Measurements from ENCODE around the gene LOXL1.

Gene LOXL1, protein sequence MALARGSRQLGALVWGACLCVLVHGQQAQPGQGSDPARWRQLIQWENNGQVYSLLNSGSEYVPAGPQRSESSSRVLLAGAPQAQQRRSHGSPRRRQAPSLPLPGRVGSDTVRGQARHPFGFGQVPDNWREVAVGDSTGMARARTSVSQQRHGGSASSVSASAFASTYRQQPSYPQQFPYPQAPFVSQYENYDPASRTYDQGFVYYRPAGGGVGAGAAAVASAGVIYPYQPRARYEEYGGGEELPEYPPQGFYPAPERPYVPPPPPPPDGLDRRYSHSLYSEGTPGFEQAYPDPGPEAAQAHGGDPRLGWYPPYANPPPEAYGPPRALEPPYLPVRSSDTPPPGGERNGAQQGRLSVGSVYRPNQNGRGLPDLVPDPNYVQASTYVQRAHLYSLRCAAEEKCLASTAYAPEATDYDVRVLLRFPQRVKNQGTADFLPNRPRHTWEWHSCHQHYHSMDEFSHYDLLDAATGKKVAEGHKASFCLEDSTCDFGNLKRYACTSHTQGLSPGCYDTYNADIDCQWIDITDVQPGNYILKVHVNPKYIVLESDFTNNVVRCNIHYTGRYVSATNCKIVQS

DNA sequence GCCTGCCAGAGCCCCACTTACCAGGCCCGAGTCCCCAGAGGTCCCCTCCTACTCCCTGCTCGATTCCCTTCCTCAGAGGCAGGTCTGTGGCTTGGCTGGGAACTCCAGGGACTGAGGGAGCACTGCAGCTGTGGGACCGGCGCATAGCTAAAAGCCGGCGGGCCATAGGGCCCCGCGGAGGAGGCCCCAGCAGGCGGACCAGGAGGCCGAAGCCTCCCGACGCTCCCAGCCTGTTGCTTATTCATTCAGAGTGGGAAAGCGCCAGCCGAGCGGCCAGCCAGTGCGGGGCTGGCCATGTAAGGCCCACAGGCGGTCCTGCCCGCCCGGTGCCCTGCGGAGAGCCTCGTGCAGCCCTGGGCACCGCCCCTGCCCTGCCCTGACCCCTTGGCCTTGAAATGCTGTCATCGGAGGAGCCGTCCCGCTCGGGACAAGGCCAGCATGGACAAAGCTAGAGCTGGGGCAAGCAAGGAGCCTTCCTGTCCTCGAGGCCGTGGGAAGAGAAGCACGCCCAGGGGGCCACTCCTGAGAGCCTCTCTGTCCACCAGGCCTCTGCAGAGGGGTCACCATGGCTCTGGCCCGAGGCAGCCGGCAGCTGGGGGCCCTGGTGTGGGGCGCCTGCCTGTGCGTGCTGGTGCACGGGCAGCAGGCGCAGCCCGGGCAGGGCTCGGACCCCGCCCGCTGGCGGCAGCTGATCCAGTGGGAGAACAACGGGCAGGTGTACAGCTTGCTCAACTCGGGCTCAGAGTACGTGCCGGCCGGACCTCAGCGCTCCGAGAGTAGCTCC is at the start of gene LOXL1:
Gene LOXL1 (plus strand): TSS at position 244 of the 784 bp plus-strand sequence. CDS start 322 bp downstream, at position 566.
- no peak for DNase-seq

DNA sequence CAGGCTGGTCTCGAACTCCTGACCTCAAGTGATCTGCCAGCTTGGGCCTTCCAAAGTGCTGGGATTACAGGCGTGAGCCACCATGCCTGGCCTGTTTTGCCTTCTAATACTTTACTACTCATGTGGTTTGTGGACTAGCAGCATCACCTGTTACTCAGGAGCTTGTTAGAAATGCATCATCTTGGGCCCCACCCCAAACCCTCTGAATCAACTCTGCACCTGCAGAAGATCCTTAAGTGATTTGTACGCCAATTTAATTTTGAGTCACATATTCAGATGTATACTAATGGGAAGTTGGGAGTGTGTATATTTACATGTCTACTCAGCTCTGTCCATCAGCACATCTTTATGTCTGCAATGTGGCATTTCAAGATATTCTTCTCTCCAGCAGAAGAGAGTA is 46.8 kb upstream of the LOXL1 start:
- no peak for DNase-seq

DNA sequence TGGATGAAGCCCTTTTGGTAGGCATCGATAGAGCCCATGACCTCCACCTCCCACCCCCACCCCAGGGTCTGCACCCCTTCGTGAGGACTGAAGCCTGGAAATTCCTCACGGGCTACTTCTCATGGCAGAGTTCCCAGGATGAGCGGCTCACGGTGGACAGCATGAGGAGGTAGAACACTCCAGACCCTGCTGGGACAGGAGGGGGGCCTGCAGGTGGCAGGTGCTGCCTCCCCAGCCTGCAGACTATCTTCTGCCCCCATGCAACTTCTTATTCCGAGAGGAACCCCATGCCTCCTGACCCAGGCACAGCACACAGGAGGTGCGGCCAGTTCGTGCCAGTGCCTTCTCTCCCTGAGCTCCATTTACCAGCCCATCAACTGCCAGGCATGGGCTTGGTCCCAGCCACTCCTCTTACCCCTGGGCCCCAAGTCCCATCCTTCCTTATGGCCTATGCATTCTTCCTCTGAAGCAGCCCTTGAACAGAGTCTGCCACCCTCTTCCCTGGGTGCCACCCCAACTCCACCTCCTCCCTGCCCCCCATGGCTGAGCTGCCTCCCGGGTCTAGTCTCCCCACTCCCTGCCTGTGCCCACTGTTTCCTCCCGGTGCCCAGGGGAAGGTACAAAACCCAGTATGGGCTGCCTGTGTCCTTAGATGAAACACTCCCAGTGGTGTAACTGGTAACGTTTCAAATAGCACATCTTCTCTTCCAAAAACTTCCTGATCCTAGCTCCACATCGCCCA is 44.5 kb upstream of the LOXL1 start:
- DNase-seq = no peak

DNA sequence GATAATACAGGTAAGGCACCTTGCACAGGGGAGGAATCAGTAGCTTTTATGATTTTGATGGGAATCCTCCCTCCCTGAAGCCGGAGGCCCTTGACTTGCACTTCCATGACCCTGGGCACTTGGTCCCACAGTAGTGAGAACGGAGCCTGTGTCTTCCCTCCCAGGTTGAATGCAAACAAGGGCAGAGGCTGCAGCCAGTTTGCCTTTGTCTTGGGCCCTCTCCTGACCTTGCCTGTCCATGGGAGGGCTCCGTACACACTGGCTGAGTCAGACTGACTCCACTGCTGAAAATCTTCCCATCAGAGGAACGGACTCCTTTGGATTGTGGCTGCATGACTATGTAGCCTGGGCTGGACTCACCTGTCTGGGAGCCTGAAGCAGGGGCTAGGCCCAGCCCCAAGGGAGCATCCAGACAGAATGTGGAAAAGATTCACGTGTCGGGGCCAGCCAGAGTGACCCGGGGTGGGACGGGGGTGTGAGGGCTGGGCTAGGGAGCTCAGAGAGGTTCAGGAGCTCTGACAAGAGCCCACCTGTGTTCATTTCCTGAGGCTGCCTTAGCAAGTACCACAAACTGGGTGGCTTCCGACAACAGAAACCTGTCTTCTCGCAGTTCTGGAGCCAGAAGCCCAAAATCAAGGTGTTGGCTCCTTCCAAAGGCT is 43.4 kb upstream of the LOXL1 start:
- DNase-seq = no peak

DNA sequence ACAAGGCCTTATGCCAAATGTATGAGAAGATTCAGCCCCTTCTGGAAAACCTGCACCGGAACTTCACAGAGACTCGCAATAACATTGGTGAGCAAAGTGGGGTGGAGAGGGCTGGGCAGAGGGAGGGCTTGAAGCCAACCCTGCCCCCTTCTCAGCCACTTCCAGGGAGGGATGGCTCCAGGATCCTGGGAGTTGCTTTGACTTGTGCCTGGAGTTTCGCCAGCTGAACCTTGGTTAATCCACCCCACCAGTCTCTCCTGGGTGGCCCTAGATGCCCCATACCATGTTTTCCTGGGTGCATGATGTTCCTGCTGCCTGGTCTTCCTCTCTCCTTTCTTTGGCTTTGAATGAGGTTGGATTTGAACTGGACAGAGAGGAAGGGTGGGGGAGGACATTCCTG is 42.1 kb upstream of the LOXL1 start:
- DNase-seq = no peak

DNA sequence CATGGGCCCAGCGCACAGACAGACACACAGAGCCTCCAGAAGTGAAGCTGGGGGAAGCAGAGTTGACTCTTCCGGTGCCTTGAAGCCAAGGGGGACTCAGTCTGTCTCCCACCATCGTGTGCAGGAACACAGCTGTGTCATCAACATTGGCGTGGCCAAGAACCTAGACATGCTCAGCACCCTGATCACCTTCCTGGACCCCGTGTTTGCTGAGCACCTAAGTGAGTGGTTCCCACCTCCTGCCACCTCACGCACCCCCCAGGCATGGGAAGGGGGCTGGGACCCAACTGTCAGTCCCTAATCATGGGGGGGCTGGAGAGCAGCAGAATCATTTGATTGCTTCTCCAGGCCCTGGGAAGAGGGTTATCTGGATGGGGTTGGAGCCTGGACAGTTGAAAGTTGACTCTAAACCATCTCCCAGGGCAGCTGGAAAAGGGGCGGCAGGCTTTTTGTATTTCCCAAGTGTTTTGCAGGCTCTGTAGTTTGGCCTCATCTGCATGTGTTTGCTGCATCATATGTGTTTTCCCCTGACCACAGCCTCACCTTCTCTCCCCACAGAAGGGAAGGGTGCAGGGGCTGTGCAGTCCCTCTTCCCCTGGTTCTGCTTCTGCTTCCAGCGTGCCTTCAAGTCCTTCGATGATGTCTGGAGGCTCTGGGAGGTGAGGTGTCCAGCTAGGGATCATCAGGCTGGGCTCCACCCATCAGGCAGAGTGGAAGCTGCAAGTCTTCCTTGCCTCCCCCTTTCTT is 40.1 kb upstream of the LOXL1 start:
- no peak for DNase-seq

DNA sequence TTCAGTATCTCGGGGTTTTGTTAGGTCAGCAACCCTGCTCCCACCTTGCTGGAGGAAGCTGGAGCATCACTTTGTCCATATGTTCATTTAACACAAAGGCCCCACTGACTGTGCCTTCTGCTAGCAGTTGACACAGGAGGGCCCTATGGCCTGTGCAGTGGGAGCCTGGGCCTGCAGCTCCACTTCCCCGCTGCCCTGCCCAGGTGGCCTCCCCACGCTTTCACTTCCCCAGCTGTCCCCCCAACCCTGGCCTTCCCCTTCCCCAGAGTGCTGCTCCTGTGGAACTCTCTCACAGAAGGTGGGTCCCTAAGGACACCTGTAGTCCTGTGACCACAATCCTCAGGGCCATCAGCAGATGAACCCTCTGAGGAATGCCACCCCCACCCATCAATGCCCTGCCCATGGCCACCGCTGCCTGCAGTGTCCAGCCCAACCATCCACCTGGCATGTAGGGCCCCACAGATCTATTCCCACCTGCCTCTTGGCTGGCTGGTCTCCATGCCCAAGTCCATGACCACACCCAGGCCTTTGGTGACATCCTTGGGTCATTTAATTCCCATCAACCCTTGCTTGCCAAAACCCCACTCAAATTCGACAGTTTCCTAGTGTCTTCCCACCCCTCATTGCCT is 39.4 kb upstream of the LOXL1 start:
- no peak for DNase-seq

DNA sequence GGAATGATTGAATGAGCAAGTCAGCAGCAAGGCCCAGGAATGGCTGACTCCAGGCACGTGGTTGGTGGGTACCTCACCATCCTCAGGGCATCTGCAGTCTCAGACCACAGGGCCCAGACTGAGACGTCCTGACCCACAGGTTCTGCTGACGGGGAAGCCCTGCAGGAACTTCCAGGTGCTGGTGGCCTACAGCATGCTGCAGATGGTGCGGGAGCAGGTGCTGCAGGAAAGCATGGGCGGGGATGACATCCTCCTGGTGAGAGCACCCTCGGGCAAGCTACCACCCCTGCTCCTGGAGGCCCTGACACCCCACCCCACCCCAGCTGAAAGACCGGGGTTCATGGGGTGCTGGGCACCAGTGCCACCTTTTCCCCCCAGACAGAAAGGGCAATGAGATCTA is 38.8 kb upstream of the LOXL1 start:
- DNase-seq = no peak

DNA sequence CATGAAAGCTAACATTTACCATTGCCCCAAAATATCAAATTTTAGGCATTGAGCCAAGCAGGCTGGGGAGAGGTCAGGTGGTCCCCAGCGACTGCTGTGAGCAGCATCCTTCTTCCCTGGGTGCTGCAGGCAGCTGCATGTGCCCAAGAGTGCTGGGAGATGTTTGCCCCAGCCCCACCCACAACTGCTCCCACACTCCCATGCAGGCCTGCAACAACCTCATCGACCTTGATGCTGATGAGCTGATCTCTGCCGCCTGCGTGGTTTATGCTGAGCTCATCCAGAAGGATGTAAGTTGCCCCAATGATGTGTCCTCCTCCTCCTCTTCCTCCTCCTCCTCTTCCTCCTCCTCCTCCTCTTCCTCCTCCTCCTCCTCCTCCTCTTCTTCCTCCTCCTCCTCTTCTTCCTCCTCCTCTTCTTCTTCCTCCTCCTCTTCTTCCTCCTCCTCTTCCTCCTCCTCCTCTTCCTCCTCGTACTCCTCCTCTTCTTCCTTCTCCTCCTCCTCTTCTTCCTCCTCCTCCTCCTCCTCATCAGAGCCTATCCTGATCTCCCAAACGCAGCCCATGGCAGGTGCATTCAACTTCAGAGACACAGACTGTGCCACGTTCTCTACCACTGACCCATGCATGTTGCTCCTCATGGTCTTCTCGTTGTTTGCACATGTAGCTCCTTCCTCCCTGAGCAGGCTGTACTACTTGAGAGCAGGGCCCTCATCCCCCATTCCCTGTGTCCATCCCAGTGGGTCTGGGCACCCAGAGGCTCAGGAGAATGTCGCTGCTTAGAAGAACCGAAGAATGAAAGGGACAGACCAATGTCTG is 37.8 kb upstream of the LOXL1 start:
- no peak for DNase-seq

DNA sequence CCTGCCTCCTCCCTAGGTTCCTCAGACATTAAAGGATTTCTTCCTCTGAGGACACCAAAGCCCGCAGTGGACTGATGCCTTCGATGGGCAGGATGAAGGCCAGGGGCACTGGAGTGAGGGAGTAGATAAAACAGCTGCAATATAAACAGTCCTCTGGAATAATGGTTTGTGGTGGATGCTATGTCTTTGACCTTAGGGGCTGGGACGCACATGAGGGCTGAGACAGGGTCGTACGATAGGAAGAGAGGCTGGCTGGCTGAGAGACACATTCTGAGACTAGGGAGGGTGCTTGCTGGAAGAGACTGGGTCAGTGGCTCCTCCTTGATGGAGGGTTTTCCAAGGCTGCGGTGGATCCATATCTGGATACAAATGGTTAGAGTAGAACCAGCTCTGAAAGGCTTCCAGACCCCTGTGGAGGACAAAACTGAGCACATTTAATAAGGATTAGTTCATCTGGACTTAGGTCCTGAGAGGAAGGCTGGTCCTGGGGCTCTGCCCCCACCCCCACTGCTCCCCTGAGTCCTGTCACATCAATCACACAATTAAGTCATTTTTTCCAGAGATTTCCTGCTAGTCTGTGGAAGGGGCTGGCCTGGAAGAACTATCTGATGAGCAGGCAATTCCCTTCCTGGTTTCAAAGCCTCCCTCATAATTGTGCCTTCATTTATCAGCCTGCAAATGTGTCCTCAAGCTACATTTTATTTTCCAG is 37.1 kb upstream of the LOXL1 start:
- DNase-seq = no peak

DNA sequence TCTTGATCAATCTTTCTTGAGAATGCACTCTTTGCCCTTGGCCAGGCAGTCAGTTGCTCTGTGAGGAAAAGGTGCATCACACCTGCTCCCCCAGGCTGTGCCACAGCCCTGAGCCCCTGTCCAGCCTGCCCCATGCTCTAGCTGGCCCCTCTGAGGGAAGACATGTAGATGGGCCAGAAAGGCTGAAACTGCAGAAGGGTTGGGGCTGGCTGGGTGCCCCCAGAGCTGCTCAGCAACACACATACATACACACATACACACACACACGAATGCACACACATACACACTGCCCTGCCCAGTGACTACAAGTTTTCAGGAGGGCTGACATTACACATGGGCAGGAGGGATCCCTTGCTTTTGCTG is 36.5 kb upstream of the LOXL1 start:
- no peak for DNase-seq

DNA sequence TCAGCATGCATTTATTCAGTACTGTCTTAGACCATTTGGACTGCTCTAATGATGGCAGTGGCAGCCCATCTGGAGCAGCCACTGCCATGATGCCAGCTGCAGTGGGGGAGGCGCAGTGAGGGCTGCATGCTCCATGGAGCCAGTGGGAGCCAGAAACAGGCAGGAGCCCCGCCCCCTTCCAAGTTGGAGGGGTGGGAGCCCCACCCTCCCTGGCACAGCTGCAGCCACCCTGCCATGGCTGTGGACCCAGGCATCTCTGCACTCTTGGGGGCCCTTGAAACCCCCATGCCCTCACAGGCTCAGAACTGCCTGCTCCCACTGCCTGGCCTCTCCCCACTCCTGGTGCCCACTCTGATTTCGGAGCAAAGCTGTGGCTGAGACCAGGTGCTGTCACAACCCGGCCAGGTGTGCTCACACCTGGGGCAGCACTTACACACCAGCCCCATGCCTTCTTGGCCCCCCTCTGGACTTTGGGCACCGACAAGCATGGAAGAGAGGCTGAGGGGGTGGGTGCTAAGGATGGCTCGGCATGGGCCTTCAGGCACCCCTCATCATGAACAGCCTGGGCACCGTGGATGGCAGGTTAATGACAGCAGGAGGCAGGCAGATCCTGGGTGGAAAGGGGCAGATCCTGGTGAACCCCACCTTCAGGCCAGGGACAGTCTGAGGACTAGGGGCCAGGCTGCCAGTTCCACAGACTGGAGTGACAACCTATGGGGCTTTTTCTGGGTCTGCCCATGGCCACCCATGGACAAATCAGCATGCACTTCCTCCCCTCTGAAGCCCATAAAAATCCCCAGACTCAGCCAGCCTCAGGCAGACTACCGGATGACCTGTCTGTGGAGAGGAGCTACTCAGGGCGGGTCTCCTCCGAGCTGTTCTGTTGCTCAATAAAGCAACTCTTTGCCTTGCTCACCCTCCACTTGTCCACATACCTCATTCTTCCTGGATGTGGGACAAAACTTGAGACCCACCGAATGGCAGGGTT is 34.6 kb upstream of the LOXL1 start:
- DNase-seq = no peak

DNA sequence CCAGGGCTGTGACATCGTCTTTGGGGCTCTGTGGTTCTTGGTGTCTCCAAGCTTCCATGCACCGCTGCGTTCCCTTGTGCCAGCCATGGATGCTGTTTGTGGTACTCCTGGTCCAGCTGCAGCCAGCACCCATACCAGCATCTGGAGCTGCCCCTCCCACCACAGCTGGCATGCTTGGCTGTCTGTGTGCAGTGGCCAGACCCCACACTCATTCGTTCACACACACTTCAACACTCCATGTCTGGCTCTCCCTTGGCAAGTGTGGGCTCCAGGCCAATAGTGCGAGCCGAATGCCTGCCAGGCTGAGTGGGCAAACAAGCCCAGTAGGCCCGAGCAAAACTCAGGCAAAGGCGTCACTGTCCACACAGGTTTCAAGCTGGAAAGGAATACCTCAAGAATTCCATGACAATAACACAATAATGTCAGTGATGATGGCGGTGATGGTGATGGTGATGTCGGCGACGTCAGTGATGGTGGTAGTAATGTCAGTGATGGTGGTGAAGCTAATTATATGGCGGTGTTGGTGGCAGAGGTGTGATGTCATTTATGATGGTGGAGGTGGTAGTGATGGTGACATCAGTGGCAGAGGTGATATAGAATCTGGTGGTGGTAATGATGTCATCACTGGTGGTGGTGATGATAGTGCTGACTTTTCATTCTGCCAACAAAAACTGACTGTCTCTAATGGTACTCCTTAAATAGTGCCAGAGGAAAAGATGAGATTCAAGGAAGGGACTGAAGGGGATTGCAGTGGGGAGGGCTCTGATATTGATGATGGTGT is 33.6 kb upstream of the LOXL1 start:
- no peak for DNase-seq

DNA sequence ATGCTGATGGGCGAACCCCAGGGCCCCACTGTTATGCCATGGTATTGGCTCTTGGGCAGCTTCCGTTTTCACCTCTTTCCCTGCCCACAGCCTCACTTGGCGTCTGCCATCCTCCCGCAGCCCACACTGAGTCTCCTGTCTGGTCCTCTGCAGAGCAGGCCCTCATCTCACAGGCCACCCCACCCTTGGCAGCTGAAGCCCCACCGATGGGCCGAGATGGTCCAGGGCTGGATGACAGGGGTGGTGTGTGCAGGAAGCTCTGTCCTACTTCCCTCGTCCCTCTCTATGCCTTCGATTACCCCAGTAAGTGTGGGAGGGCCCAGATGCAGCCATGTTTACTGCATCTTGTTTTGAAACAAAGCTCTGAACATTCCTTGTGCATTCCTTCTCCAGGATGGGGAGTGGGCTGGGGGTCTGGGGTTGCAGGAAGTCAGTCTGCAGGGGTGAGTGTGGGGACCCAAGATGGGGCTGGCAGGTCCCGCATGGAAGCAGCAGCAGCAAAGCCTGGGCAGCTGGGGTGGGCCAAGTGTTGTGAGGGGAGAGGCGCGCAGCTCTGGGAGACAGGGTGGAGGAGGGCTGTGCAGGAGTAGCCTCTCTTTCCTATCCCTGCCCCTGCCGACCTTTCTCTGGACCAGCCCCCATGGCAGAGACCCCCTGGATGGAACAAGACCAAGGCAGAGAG is 32.0 kb upstream of the LOXL1 start:
- DNase-seq = no peak

DNA sequence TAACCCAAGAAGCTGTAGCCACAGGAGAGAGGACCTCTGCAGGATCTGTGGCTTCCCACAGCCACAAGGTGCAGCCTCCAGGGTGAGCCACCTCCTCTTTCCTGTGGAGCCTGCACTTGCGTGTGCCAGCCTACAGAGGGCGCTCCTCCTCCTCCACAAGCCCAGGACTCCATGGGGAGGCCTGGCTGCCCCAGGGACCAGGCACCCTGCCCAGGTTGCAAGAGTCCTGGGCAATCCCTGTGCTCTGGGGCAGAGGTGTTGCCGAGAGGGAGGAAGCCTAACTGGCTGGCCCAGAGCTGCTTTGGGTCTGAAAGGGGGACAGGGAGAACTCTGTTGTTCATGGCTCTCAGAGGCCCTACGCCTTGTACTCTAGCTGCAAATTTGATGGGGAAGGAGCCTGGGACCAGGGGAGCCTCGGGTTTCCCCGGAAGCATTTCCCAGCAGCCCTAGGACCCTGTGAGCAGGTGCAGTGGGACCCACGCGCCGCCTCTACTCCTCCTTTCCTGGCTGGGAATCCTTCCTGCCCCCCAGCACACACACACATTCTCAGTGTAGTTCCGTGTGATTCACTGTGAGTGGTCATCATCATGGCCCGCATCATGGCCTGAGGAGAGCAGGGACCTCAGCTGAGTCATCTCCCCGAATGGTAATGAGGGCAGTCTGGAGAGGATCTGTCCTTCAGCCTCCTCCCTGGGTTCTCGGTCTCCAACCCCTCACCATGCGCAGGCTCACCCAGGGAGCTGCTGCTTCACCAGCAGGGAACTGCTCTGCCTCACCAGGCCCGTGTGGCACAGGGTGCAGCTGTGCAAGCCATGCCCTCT is 28.6 kb upstream of the LOXL1 start:
- DNase-seq = no peak

All from NCI-H2107 (cell line).